Endothelial cell of umbilical vein (primary cell): Measurements from ENCODE around the gene RABEPK. TPM values are rescaled to one million over a fixed set of nuclear protein-coding genes. Genes with fewer than 3 reads are reported as not detected.
"Not testable (repeated sequence)": the region's sequence is repeated elsewhere in the genome, so short reads cannot be mapped to it uniquely, and the experiment has no call there.

Experiments used
- BruUV-seq: library from RNA; stranded (reverse); fragments of 400-500 nt; replicated peaks from 2 replicates; lab custom pipeline; 2021; lab: Mats Ljungman, UMichigan
- CTCF ChIA-PET: fragments of 300-600, 350-600 bp; sonication (Branson Sonifier 250); formaldehyde crosslinking; loops from one replicate; lab custom pipeline; 2021; ENCODE audit warnings: antibody characterized with exemption, inconsistent platforms; lab: Charles Lee
- POLR2A ChIA-PET: fragments of 300-600, 350-600 bp; sonication (Branson Sonifier 250); formaldehyde crosslinking; loops from one replicate; lab custom pipeline; 2021; ENCODE audit warnings: antibody characterized with exemption, inconsistent platforms; lab: Charles Lee
- DNase-seq: peaks from one replicate; pipeline ENCODE4 v3.0.0-alpha.2; 2011; ENCODE audit warnings: low read depth, low spot score
- FAIRE-seq: peaks from 2 replicates; lab custom pipeline; 2011; peaks lifted over from hg19 to GRCh38; lab: Jason Lieb, UNC
- H2AFZ ChIP-seq: 2 replicates; pipeline ENCODE4 v1.6.0; 2012; ENCODE audit warnings: low read depth, low read length, control low read depth, inconsistent platforms
- H3K27ac ChIP-seq: 2 replicates; pipeline ENCODE4 v1.5.1; 2011; ENCODE audit warnings: low read depth, mild to moderate bottlenecking, control low read depth, low read length, moderate library complexity; ENCODE audit not compliant: insufficient read depth
- H3K27me3 ChIP-seq, 2 experiments: 2 replicates each; pipeline versions ENCODE4 v1.6.0 to v1.6.1; 2011; ENCODE audit warnings: low read length in 2 of 2, mixed read lengths in 1 of 2; ENCODE audit not compliant: control insufficient read depth in 2 of 2, insufficient read depth in 2 of 2
- H3K36me3 ChIP-seq, 2 experiments: 2 replicates in 1 of 2; 3 replicates in 1 of 2; pipeline ENCODE4 v1.5.1; 2011; ENCODE audit warnings: low read length in 2 of 2, mild to moderate bottlenecking in 1 of 2, moderate library complexity in 1 of 2; ENCODE audit not compliant: control insufficient read depth in 2 of 2, insufficient read depth in 2 of 2; ENCODE audit errors: extremely low read depth in 1 of 2
- H3K4me1 ChIP-seq: 3 replicates; pipeline ENCODE4 v1.5.1; 2011; ENCODE audit warnings: mild to moderate bottlenecking, low read length; ENCODE audit not compliant: control insufficient read depth, insufficient read depth; ENCODE audit errors: extremely low read depth
- H3K4me2 ChIP-seq: 2 replicates; pipeline ENCODE4 v1.6.1; 2011; ENCODE audit warnings: low read length, control low read depth, mixed read lengths; ENCODE audit not compliant: insufficient read depth
- H3K4me3 ChIP-seq, 3 experiments: fragments of 200-600 bp in 1 of 3; sonication (generic), shearing (Covaris generic) in 1 of 3; replicated peaks in 1 of 3; 2 replicates each; pipeline ENCODE4 v1.5.1; 2011 to 2016; ENCODE audit warnings: control low read depth in 3 of 3, low read length in 3 of 3, mild to moderate bottlenecking in 2 of 3, inconsistent platforms in 1 of 3, low read depth in 1 of 3, moderate library complexity in 1 of 3; ENCODE audit not compliant: insufficient read depth in 1 of 3
- H3K79me2 ChIP-seq: 2 replicates; pipeline ENCODE4 v1.6.0; 2012; ENCODE audit warnings: low read length, inconsistent platforms; ENCODE audit not compliant: control insufficient read depth, insufficient read depth
- H3K9ac ChIP-seq: replicated peaks from 2 replicates; pipeline ENCODE3; 2011; ENCODE audit warnings: low read length, control low read depth; ENCODE audit not compliant: insufficient read depth; ENCODE audit errors: extremely low read depth
- H3K9me1 ChIP-seq: replicated peaks from 3 replicates; pipeline ENCODE4 v1.6.0; 2011; ENCODE audit warnings: mild to moderate bottlenecking, low read length; ENCODE audit not compliant: control insufficient read depth, insufficient read depth; ENCODE audit errors: extremely low read depth
- H3K9me3 ChIP-seq: replicated peaks from 2 replicates; pipeline ENCODE4 v1.5.1; 2012; ENCODE audit warnings: low read length, inconsistent platforms; ENCODE audit not compliant: control insufficient read depth, insufficient read depth
- H4K20me1 ChIP-seq: replicated peaks from 2 replicates; pipeline ENCODE3; 2011; ENCODE audit warnings: mild to moderate bottlenecking, low read length; ENCODE audit not compliant: control insufficient read depth, insufficient read depth; ENCODE audit errors: extremely low read depth
- GATA2 ChIP-seq: IDR thresholded peaks from 2 replicates; pipeline ENCODE4 v1.7.0; 2011; ENCODE audit warnings: low read depth, mild to moderate bottlenecking, moderate library complexity, mixed read lengths, low read length; ENCODE audit not compliant: insufficient read length, insufficient read depth
- JUN ChIP-seq: IDR thresholded peaks from 2 replicates; pipeline ENCODE4 v1.6.1; 2011; ENCODE audit warnings: borderline replicate concordance, low read depth; ENCODE audit not compliant: insufficient read length, insufficient read depth
- MAX ChIP-seq: IDR thresholded peaks from 2 replicates; pipeline ENCODE4 v1.6.1; 2011; ENCODE audit not compliant: insufficient read depth, insufficient read length
- POLR2AphosphoS5 ChIP-seq: IDR thresholded peaks from 2 replicates; pipeline ENCODE4 v1.6.1; 2012; ENCODE audit warnings: low read depth, mild to moderate bottlenecking, control low read depth, low read length, moderate library complexity; ENCODE audit not compliant: insufficient read depth
- dilution Hi-C: fragments of 300-500 bp; cut with MboI; formaldehyde crosslinking; loops from one replicate; pipeline ENCODE4 v1.15.0; 2019; ENCODE audit warnings: low sequenced_read_pairs; ENCODE audit not compliant: extremely low pct_ligation_motif_present
- intact Hi-C: fragments of 100-400 bp; cut with micrococcal nuclease; formaldehyde crosslinking; loops from one replicate; pipeline ENCODE4 v1.10.0; 2022
- polyA plus RNA-seq, 4 experiments: library from polyadenylated mRNA; depleted of rRNA in 3 of 4; stranded (reverse) in 3 of 4; unstranded in 1 of 4; fragments of >200 nt; gene quantifications; 2 replicates each; pipeline versions ENCODE4 v1.2.1 to v1.2.3, GENCODE V29; 2011 to 2012; ENCODE audit warnings: missing spikeins in 1 of 4
- total RNA-seq: library from RNA; stranded (reverse); gene quantifications from 2 replicates; pipeline ENCODE4 v1.2.3, GENCODE V29; 2021

RABEPK gene
- total and polyA plus RNA-seq, 2 donors (not counting 3 experiments of a cell fraction or from before 2014, with no cell fraction given): 18.2 to 23.0 TPM

DNA sequence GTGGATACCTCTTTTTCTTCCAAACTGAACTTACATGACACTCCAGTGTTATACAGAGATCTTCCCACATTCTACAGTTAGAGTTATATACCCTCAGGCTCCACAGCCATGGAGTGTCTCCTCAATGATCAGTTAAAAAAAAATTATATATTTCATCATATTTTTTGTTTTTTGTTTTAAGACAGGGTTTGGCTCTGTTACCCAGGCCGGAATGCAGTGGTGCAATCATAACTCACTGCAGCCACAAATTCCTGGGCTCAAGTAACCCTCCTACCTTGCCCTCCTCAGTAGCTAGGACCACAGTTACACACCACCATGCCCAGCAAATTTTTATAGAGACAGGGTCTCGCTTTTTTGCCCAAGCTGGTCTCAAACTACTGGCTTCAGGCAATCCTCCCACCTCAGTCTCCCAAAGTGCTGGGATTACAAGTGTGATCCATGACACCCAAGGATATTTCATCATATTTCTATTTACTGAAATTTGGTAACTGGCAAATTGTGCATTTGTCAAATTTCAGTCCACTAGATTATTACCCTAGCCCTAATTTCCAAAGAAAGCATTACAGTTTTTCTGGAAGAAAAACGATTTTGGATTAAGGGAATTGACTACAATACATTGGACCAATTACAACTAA lies 38.9 kb upstream of the RABEPK start:
- Histone ChIP-seq H3K4me2 (no peak overlapping the region), H3K9ac (no peak overlapping the region), H4K20me1 (no peaks in the 10 kb centered on the region), H3K27ac (no peak overlapping the region), H3K9me1 (no peaks in the 10 kb centered on the region), H3K4me1 (no peaks in the 10 kb centered on the region), H3K27me3 (no peaks in the 10 kb centered on the region), H3K36me3 (no peaks in the 10 kb centered on the region), H3K79me2 (peaks cover 9% of the 10 kb centered on the region), H2AFZ (no peak overlapping the region), H3K9me3 (no peaks in the 10 kb centered on the region), H3K4me3 (no peak overlapping the region)
- FAIRE-seq: no peak
- ChIA-PET CTCF (interaction anchor here (0.6 kb wide), 1 partner anchor 100 kb away, joined by 3 read pairs; no protein-coding TSS in a partner anchor), POLR2A (no interaction called here)
- dilution Hi-C loops: no loop called here
- BruUV-seq: no TSS peak
- intact Hi-C loops: no loop called here
- no peak for DNase-seq
- no peak for TF ChIP-seq MAX
- no peak for TF ChIP-seq JUN
- no peak for TF ChIP-seq POLR2AphosphoS5
- TF ChIP-seq GATA2: no peak

DNA sequence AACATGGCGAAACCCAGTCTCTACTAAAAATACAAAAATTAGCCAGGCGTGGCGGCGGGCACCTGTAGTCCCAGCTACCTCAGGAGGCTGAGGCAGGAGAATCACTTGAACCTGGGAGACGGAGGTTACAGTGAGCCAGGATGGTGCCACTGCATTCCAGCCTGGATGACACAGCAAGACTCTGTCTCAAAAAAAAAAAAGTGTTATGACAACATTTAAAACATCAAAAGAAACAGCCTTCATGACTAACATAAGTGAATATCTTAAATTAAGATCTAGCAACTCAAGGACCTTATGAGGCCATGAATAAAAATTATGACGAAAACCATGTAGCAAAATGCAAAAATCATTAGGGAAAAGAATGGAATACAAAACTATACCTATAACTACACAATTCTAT lies 37.5 kb upstream of the RABEPK start:
- H2AFZ ChIP-seq, FAIRE-seq, H3K27ac ChIP-seq, H3K4me1 ChIP-seq, H3K9ac ChIP-seq, H3K79me2 ChIP-seq, H3K9me3 ChIP-seq, H3K4me2 ChIP-seq, H4K20me1 ChIP-seq, H3K9me1 ChIP-seq, CTCF ChIA-PET, DNase-seq, POLR2A ChIA-PET, H3K4me3 ChIP-seq, BruUV-seq, H3K27me3 ChIP-seq, intact Hi-C loops, dilution Hi-C loops, H3K36me3 ChIP-seq: not testable (repeated sequence)
